NCI-H2227 (cell line): ENCODE results near the gene IRGQ.
"Not testable (repeated sequence)": the region's sequence is repeated elsewhere in the genome, so short reads cannot be mapped to it uniquely, and the experiment has no call there.

Experiments
- DNase-seq: peaks from one replicate; lab custom pipeline; 2025; ENCODE audit not compliant: unreplicated experiment; lab: John Stamatoyannopoulos, UW

Gene IRGQ

GRCh38 chr19:43624933-43625332, 29.0 kb upstream of the IRGQ start:
- DNase-seq, result no peak

GRCh38 chr19:43623889-43624670, 28.1 kb upstream of the IRGQ start:
- DNase-seq, result no peak

- no peak for DNase-seq
These were observed 27.0 kb upstream of the IRGQ start for GRCh38 chr19:43622956-43623355.

GRCh38 chr19:43622070-43622469, 26.1 kb upstream of the IRGQ start:
- no peak for DNase-seq

GRCh38 chr19:43620061-43621001, 24.4 kb upstream of the IRGQ start:
- no peak for DNase-seq

GRCh38 chr19:43619262-43620060, 23.5 kb upstream of the IRGQ start, which contains the start of gene ZNF428:
ZNF428 (minus strand) TSS chr19:43619629; CDS start chr19:43614304, 5,325 bp downstream.
- peak; percentile 92 for DNase-seq

GRCh38 chr19:43618921-43619261, 23.0 kb upstream of the IRGQ start:
- peak; percentile 79 for DNase-seq

GRCh38 chr19:43616954-43617353, 21.0 kb upstream of the IRGQ start:
- no peak for DNase-seq

- DNase-seq, result no peak
These were observed 20.4 kb upstream of the IRGQ start for GRCh38 chr19:43616306-43616705.

- no peak for DNase-seq
These were observed 16.4 kb upstream of the IRGQ start for GRCh38 chr19:43612374-43612773.

- DNase-seq, result no peak
These were observed 15.9 kb upstream of the IRGQ start, which contains the start of gene SRRM5 for GRCh38 chr19:43611788-43612187. SRRM5 (plus strand) TSS chr19:43612088; CDS start chr19:43612122, 34 bp downstream.

GRCh38 chr19:43610493-43610892, 14.6 kb upstream of the IRGQ start:
- no peak for DNase-seq

- no peak for DNase-seq
These were observed 13.9 kb upstream of the IRGQ start for GRCh38 chr19:43609872-43610271.

GRCh38 chr19:43607238-43608205, 11.6 kb upstream of the IRGQ start:
- DNase-seq, result no peak

- DNase-seq, result no peak
These were observed 10.8 kb upstream of the IRGQ start for GRCh38 chr19:43606569-43607229.

- DNase-seq, result peak; percentile 30
These were observed 10.1 kb upstream of the IRGQ start for GRCh38 chr19:43605875-43606568.

- DNase-seq, result not testable (repeated sequence)
These were observed 4.4 kb upstream of the IRGQ start for GRCh38 chr19:43600326-43600725.

GRCh38 chr19:43599635-43600295, 3.8 kb upstream of the IRGQ start:
- DNase-seq, result no peak
